ENCODE measurements around the gene CCR7.

CCR7 gene

DNA sequence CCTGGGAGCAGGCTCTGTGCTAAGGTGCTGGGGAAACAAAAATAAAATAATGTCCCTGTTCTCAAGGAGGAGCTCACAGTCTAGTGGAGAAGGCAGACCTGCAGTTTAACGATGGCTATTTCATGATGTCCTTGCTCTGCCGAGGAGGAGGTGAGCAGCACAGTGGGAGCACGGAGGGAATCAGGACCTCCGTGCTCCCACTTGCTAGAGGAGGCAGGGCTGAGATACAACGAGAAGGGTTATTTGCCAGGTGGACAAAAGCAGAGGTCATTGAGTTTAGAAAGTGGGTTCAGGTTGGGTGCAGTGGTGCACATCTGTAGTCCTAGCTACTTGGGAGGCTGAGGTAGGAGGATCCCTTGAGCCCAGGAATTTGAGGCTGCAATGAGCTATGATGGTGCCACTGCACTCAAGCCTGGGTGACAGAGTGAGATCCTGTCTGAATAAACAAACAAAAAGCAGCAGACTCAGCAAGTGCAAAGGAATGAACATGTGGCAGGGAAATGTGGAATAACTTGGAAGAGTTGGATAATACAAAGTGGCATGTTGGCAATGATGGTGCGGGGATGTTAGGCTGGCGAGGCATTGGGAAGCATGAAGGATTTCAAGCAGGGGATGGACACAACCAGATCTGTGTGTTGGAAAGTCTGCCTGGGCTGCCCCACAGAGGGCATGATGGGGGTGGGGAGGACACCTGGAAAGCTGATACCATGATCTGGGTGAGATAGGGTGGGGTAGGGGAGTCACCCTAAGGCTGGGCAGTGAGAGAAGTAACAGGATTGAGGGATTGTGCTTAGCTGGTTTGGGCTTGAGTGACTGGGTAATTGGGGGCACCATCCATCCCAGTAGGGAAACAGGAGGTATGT is 51.0 kb downstream of the CCR7 start:
- DNase-seq, result no peak

DNA sequence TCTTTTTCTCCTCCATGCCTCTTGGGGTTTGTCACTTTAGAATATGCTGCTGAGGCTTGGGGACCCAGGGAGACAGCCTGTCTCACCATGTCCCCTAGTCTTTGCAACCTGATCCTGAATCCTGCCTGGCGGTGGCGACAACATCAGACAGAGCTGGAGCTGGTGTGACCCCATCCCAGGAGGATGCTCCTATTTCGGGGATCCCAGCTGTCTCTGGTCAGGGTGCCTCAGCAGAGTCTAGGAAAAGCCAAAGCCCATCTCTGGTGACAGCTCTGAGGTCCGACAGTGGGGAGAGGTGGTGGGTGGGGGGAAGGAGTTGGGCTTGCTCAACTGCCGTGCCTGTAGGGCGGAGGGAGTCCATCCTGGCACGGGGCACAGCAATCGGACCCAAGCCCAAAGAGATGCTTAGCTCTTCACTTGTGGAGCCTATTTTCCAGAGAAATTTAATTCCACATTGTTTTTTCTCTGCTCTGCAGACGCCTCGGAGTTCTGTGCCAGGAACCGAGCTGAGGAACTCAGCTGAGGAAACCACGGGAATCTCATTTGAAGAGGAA is 53.5 kb downstream of the CCR7 start:
- DNase-seq, result no peak

- DNase-seq, result no peak
Observed at GRCh38 chr17:40511136-40511535, 54.1 kb downstream of the CCR7 start.

DNA sequence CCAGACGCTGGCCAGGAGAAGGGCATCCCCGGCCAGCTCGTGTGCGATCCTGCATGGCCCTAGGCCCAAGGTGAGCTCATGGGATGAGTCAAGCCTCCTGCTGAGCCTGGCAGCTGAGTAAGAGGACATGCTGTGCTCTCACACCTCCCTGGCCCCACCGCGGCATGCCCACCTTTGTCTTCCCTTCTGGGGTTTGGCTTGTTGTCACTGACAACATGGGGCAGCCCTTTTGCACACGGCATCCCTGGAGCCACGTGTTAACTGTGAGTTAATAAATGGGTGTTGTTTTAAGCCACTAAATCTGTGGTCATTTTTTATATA is 55.0 kb downstream of the CCR7 start:
- DNase-seq, result no peak

DNA sequence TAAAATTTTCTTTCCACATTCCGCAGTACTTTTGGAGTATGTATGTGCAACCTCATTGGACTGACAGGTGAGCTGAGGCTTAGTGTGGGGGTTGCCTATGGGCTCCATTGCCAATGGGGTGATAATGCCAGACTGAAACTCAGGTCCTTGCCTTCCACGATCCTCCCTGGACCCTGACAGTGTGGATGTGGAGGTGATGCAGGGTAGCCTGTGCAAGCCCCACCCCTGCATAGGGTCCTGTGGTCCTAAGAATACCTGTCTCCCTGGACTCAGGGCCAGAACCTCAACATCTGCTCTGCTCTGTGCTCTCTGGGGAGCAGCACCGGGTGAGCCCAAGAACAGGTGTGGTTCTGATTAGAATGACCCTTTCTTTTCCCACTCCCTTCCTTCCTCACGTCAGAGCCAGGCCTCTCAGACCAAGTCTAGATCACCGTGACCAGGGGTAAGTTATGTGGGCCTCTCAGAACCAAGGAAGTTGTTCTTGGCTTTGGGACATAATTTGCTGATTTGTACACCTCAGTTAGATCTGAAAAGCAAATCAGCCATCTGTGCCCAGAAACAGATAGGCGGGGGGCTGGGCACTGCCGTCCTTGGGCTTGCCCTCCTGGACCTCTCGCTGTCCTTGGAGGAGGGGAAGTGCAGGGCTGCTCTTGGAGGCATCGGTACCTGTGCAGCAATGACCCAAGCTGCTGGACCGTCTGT is 55.5 kb downstream of the CCR7 start:
- DNase-seq, result no peak

GRCh38 chr17:40506786-40507185 is 58.5 kb downstream of the CCR7 start:
- no peak for DNase-seq

Data from CD4-positive, alpha-beta T cell treated with Interleukin-4 for 4 hours (primary cell).